KMS-11 (cell line): Measurements from ENCODE around the gene EIF2S3.

Experiments
- H2AFZ ChIP-seq: fragments of 200-600 bp; sonication (generic); 2 replicates; pipeline ENCODE4 v1.6.1; 2016; ENCODE audit warnings: antibody characterized with exemption, mixed run types, low read depth
- H3K27ac ChIP-seq: fragments of 200-600 bp; sonication (generic); 2 replicates; pipeline ENCODE4 v1.6.1; 2016; ENCODE audit warnings: mild to moderate bottlenecking, mixed run types
- H3K27me3 ChIP-seq: fragments of 200-600 bp; sonication (generic); 2 replicates; pipeline ENCODE4 v1.6.1; 2017; ENCODE audit warnings: mild to moderate bottlenecking, low read depth, mixed run types, moderate library complexity; ENCODE audit not compliant: insufficient read depth
- H3K36me3 ChIP-seq: fragments of 200-600 bp; sonication (generic); 2 replicates; pipeline ENCODE4 v1.6.1; 2017; ENCODE audit warnings: mild to moderate bottlenecking, mixed run types; ENCODE audit not compliant: insufficient read depth
- H3K4me1 ChIP-seq: fragments of 200-600 bp; sonication (generic); 2 replicates; pipeline ENCODE4 v1.6.1; 2016; ENCODE audit warnings: mild to moderate bottlenecking, low read depth, mixed run types; ENCODE audit not compliant: poor library complexity, severe bottlenecking
- H3K4me2 ChIP-seq: fragments of 200-600 bp; sonication (generic); 2 replicates; pipeline ENCODE4 v1.7.0; 2016; ENCODE audit warnings: mild to moderate bottlenecking, mixed run types
- H3K4me3 ChIP-seq: fragments of 200-600 bp; sonication (generic); IDR thresholded peaks from 2 replicates; pipeline ENCODE4 v1.6.1; 2017; ENCODE audit warnings: low read depth, low read length, mixed read lengths; ENCODE audit not compliant: insufficient read depth
- H3K79me2 ChIP-seq: fragments of 200-600 bp; sonication (generic); 2 replicates; pipeline ENCODE4 v1.6.1; 2016; ENCODE audit warnings: low read depth, mixed run types; ENCODE audit not compliant: insufficient read depth
- H3K9ac ChIP-seq: fragments of 200-600 bp; sonication (generic); 2 replicates; pipeline ENCODE4 v1.6.1; 2016; ENCODE audit warnings: mild to moderate bottlenecking, mixed run types
- H4K20me1 ChIP-seq: fragments of 200-600 bp; sonication (generic); 2 replicates; pipeline ENCODE4 v1.6.1; 2016; ENCODE audit warnings: mild to moderate bottlenecking, mixed run types; ENCODE audit not compliant: insufficient read depth
- TF ChIP-seq, protein P1 (sequence below): fragments of 200-600 bp; sonication (generic); conservative IDR thresholded peaks from 2 replicates; pipeline ENCODE4 v1.6.1; 2017; ENCODE audit warnings: low read depth, mild to moderate bottlenecking, antibody characterized with exemption, low read length, moderate library complexity, mixed read lengths

The EIF2S3 gene

DNA sequence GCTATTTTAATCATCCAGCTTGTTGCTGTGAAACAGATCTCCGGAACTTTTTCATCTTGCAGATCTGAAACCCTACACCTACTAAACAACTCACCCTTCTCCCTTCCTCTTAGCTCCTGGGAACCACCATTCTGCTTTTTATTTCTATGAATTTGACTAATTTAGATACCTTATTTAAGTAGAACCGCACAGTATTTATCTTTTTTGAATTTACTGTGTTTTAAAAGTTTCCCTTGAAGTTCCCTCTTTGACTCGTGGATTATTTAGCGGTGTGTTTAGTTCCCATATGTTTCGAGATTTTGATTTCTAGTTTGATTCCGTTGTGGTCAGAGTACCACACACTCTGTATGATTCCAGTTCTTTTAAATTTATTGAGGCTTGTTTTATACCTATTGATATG, 44.6 kb downstream of the EIF2S3 start:
- Histone ChIP-seq H3K79me2 (no peaks in the 10 kb centered on the region), H3K27ac (no peak overlapping the region), H3K4me2 (no peak overlapping the region), H3K27me3 (no peaks in the 10 kb centered on the region), H2AFZ (no peak overlapping the region), H3K4me1 (no peaks in the 10 kb centered on the region), H3K9ac (no peak overlapping the region), H3K36me3 (no peaks in the 10 kb centered on the region), H4K20me1 (no peaks in the 10 kb centered on the region), H3K4me3 (no peak overlapping the region)
- TF ChIP-seq, protein P1, sequence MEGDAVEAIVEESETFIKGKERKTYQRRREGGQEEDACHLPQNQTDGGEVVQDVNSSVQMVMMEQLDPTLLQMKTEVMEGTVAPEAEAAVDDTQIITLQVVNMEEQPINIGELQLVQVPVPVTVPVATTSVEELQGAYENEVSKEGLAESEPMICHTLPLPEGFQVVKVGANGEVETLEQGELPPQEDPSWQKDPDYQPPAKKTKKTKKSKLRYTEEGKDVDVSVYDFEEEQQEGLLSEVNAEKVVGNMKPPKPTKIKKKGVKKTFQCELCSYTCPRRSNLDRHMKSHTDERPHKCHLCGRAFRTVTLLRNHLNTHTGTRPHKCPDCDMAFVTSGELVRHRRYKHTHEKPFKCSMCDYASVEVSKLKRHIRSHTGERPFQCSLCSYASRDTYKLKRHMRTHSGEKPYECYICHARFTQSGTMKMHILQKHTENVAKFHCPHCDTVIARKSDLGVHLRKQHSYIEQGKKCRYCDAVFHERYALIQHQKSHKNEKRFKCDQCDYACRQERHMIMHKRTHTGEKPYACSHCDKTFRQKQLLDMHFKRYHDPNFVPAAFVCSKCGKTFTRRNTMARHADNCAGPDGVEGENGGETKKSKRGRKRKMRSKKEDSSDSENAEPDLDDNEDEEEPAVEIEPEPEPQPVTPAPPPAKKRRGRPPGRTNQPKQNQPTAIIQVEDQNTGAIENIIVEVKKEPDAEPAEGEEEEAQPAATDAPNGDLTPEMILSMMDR, result no peak

DNA sequence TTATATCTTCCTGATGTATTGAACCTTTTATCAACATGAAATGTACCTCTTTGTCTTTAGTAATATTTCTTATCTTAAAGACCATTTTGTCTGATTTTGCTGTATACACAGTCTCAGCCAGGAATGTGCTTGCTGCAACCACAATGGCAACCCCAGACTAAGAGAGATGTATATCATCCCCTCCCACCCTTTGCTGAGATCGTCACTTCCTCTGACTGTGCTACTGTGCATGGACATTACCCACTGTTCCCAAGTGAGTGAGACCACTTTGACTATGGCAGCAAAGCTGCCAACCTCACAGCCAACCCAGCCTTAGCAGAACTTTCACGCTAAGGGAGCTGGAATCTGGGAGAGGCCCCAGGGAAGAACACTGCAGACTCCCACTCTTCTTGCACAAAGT, 46.0 kb downstream of the EIF2S3 start:
- Histone ChIP-seq H3K27me3 (no peaks in the 10 kb centered on the region), H3K36me3 (no peaks in the 10 kb centered on the region), H3K4me3 (no peak overlapping the region), H4K20me1 (no peaks in the 10 kb centered on the region), H3K4me2 (no peak overlapping the region), H3K27ac (no peak overlapping the region), H3K79me2 (no peaks in the 10 kb centered on the region), H2AFZ (no peak overlapping the region), H3K4me1 (no peaks in the 10 kb centered on the region), H3K9ac (no peak overlapping the region)
- TF ChIP-seq, protein P1, result no peak

DNA sequence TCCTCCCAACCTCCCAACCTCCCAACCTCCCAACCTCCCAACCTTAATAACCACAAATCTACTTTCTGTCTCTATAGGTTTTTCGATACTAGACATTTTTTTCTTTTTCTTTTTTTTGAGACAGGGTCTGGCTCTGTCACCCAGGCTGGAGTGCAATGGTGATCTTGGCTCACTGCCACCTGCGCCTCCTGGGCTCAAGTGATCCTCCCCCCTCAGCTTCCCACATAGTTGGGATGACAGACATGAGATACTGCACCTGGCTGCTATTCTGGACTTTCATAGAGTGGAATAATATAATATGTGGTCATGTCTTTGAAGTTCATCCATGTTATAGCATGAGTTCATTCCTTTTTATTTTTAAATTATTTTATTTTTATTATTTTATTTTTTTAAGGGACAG, 55.3 kb downstream of the EIF2S3 start:
- H3K79me2 ChIP-seq, result no peaks in the 10 kb centered on the region
- no peak overlapping the region for H3K9ac ChIP-seq
- H3K27me3 ChIP-seq, result no peaks in the 10 kb centered on the region
- H3K27ac ChIP-seq, result no peak overlapping the region
- H3K4me2 ChIP-seq, result no peak overlapping the region
- H4K20me1 ChIP-seq, result no peaks in the 10 kb centered on the region
- H3K4me3 ChIP-seq, result no peak overlapping the region
- H2AFZ ChIP-seq, result no peak overlapping the region
- H3K4me1 ChIP-seq, result no peaks in the 10 kb centered on the region
- no peaks in the 10 kb centered on the region for H3K36me3 ChIP-seq
- TF ChIP-seq, protein P1, result no peak

DNA sequence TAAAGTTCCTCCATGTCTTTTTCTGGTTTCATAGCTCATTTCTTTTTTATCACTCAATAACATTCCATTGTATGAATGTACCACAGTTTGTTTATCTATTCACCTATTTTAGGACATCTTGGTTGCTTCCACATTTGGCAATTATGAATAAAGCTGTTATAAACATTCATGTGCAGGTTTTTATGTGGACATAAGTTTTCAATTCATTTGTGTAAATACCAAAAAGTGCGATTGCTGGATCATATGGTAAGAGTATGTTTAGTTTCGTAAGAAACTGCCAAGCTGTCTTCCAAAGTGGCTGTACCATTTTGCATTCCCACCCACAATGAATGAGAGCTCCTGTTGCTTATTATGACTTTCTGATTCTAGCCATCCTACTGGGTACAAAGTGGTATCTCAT, 58.4 kb downstream of the EIF2S3 start:
- H3K4me2 ChIP-seq, result no peak overlapping the region

More for the DNA sequence above, 58.4 kb downstream of the EIF2S3 start:
- Histone ChIP-seq H4K20me1 (no peaks in the 10 kb centered on the region), H3K36me3 (no peaks in the 10 kb centered on the region), H2AFZ (no peak overlapping the region), H3K27ac (no peak overlapping the region), H3K27me3 (no peaks in the 10 kb centered on the region), H3K4me1 (no peaks in the 10 kb centered on the region), H3K79me2 (no peaks in the 10 kb centered on the region), H3K4me3 (no peak overlapping the region), H3K9ac (no peak overlapping the region)
- TF ChIP-seq, protein P1, result no peak
